Measurements from ENCODE around the gene FGF4.

The FGF4 gene

GRCh38 chr11:69775163-69775755 lies at the start of gene FGF4:
FGF4 (minus strand) TSS chr11:69775341; CDS start chr11:69775084, 257 bp downstream.
- DNase-seq = no peak

DNA sequence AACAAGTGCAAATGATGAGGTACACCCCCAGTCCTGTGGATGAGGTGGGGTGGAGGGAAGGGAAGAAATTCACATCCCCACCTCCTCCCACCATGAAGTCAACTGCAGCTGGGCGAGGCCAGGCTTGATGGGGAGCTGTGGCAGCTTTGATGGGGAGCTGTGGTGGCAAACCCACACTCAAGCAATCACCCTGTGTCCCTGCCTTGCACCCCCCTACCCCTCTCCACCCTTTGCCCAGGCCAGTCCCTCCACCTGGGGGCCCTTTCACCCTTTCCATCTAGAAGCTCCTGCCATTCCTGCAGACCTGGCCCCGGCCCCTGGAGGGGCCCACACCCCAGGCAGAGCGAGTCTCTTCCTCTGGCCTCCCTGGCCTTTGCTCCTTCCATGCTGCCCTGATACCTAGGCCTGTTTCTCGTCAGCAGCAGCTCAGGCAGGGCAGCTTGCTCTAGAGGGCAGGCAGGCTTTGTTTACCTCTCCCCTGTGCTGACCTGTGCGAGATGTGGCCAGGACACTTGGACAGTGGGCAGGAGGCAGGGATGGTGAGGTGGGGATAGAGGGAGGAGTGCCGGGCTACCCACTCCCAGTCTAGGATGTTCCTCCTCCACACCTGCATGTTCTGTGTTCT lies 48.6 kb upstream of the FGF4 start:
- no peak for DNase-seq

DNA sequence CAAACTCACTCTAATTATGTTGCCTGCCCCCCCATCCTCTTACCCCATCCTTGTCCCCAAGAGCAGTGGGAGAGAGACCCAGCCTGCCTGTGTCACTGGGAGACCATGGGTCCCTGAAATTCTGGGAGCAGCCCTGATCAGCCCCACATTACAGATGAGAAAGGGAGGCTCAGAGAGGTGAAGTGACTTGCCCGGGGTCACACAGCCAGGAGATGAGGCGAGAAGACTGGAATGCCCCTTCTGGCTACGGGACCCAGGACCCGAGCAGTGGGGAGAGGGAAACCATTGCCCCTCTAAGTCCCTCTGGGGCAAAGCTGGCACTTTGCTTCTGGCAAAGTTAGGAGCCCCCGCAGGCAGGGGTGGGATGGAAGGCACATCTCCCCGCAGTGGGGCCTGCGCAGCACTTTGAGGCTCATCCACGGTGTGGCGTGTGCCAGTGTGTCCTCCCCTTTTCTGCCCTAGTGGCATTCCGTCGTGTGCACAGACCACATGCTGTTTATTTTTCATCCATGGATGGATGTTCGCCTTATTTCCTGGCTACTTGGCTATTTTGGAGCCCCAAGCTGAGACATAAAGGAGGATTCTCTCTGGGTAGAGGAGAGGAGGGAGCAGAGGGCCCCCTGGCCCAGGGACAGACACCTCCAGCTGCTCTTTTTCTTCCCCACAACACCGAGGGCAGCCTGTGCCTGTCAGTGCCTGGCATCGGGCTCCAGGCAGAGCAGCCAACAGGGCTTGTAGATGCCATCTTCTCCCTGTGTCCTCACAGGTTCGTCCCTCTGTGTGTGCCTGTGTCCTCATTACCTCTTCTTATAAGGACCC lies 47.7 kb upstream of the FGF4 start:
- DNase-seq = no peak

DNA sequence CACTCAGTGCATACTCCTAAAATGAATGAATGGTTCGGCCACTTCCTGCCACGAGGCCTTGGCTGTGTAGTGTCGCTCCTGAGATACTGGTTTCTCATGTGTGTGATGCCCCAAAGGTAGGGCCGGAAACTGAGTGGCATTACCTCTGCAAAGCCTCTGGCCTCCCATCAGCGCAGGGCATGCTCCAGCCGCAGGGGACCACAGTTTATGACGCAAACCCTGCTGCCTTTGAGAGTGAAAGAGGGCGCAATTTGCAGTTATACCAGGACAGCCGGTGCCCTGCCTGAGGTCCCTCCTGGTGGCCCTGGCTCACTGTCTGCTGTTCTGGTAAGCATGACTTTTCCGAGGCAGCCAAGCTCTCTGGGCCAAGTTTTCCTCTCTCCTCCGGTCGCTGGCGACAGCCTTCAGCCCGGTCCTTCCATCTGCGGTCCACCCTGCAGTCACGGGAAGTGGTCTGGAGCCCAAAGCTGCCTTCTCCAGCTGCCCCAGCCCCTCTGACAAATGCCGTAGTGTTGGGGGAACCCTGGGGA lies 46.4 kb upstream of the FGF4 start:
- no peak for DNase-seq

DNA sequence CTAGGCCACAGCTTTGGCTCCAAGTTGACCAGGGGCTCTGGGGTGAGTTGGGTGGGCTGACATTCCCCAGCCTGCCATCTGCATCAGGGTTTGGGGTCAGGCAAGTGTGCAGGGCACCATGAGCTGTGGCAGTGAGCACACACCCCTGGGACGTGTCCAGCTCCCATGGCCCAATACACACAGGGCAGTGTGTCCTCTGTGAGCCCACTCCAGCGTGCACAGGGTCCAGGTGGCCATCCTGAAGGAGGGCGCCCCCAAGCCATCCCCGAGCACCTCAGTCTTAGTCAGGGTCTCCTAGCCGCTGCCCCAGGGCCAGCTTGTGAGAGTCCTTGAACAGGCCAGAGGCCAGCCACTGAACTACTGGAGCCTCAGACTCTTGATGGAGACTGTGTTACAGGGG lies 45.3 kb upstream of the FGF4 start:
- no peak for DNase-seq

- no peak for DNase-seq
Measured at GRCh38 chr11:69819541-69820070, 44.5 kb upstream of the FGF4 start.

DNA sequence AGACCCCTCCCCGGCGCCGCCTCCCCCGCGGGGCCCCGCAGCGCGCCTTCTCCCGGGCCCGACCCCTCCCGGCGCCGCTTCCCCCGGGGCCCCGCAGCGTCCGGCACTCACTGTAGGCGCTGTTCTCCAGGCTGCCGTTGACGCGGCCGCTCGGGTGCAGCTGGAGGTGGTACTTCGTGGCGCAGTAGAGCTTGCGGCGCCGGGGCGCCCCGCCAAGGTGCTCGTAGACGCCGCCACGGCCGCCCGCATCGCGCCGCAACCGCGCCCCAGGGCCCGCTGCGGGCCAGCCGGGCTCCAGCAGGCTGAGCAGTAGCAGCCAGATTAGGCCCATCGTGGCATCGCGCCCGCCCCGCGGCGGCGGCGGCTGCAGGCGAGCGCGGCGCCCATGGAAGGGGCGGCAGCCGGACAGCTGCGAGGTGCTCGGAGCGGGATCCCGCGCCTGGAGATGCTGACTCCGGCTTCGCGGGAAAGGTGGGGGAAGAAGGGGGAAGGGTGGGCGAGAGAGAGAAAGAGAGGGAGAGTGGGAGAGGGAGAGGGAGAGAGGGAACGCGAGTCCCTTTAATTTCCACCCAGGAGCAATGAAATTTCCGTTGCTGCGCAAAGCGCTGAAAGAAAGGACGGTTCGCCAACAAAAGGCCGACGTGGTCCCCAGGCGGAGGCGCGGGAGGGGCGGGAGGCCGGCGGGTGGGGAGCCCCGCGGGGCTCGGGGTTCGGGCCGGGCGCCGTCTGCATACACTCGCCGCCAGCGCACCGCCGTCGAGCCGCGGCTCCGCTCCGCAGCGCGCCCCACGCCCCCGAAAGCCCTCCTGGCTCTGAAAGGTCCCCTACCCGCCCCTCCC lies 43.7 kb upstream of the FGF4 start, which contains the start of gene FGF3:
TSS of gene FGF3 (minus strand) at position 814 of the 839 bp plus-strand sequence. CDS start at position 331, 483 bp downstream.
- DNase-seq = no peak

DNA sequence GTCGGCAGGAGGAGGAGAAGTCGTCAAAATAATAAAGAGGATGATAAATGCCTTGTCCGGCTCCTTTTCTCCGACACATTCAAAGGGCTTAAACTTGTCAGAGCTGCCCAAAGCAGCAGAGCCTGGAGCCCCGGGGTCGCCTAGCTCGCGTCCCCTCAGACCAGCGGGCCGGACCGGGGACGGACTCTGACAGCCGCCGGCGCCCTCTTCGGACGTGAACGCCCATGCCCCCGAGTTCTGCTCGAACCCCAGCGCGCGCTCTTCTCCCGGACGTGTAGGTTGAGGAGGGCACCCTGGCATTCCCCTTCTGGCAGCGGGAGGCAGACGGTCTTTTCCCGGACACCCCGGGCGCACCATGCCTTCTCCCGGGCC lies 43.1 kb upstream of the FGF4 start:
- no peak for DNase-seq

DNA sequence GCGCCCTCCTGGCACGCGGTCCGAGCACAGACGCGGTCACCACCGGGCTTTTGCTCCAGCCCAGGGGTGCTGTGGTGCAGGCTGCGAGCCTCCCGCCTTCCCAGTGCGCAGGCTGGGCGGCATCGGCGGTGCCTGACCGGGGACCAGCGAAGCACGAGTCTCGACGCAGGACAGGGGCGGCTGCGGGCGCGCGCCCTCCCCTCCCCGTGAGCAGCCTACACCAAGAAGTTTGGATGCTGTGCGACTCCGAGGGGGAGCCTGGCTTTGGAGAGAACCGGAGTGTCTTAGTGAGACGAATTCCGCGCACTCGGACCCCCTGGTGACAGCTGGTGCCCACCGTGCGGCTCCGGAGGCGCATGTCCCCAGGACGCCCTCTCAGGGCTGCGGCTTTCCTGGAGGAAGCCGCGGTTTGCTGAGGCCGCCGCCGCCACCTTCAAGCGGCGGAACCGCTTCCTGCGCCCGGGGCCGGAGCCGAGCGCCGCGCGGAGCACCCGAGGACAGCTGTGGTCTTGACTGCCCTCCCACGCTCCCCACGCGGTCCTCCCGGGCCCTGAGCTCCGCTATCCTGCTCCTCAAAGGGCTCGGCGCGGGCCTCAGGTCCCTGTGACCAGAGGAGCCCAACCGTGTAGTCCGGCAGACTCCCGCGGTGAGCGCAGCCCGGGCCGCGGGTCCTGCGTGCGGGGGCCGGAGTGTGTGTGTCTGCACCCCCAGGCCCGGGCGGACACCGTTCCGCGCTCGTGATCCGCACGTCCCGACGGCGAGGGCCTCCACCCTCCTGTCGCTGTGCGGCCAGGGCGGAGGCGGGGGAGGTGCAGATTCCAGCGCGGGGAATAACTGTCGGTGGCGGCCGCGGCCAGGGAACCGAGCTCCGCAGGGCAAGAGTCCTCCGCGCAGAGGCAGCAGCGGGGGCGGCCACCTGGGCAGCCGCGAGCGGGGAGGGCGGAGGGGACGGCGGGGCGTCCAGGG lies 42.4 kb upstream of the FGF4 start:
- DNase-seq = no peak

DNA sequence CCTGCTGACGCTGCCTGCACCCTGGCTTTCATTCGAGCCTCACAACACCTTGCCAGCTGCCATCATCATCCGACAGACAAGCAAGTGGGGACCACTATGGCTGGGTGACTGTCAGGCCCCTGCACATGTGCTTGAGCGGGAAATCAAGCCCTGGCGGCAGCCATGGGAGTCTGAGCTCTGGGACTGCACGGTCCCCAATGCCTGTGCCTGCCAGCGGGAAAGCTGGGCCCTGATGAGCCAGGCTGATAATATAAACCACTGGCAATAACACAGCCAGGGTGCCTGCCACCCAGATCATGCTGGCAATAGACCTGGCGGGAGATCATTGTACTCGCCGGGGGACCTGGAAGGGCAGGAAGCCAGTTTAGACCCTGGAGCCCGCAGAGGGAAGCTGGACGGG lies 41.5 kb upstream of the FGF4 start:
- DNase-seq = no peak

DNA sequence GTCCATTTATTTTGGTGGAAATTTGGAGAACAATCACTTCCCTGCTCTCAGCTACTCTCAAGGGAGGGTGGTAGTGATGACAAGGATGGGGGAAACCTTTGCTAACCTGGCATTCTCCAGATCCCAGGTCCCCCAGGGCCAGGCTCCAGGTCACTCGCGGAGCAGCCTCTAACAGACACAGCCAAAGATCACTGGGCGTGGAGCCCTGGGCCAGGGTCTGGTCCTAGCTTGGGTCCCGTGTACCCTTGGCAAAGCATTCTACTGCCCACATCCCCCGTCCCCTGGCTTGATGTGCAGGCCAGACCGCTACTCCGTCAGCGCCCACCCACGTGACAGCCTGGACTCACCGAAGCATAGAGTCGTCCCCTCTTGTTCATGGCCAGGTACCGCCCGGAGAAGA lies 40.8 kb upstream of the FGF4 start:
- DNase-seq = no peak

- DNase-seq = no peak
Measured at GRCh38 chr11:69814902-69815301, 39.8 kb upstream of the FGF4 start.

GRCh38 chr11:69814411-69814810 lies 39.3 kb upstream of the FGF4 start:
- DNase-seq = no peak

DNA sequence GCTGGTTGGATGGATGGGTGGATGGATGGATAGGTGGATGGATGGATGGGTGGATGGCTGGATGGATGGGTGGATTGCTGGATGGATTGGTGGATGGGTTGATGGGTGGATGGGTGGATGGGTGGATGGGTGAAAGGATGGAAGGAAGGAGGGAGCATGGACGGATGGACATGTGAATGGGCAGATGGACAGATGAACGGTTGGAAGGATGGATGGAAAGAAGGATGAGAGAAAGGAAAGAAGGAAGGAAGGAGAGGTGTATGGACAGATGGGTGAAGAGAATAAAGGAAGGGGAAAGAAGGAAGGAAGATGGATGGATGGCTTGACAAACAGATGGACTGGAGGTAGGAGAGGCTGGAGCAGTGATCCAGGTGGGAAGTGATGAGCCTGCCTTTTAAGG lies 38.7 kb upstream of the FGF4 start:
- no peak for DNase-seq

DNA sequence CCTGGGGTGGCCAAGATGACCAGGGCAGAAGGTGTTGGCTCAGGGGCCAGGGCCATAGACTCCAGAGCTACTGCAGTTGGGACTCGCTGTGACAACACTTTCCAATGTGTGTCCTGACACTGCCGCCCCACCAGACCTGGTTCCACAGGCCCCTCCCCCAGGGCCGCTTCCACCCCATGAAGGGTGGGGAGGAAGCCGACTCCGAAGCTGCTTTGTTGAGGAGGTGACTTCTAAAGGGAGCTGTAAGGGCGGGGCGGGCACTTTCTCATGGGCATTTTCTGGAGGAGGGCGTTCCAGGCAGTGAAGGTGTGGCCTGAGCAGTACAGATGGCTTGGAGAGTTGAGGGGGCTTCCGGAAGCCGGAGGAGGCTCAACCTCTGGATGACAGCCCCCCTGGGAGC lies 37.8 kb upstream of the FGF4 start:
- DNase-seq = no peak

- no peak for DNase-seq
Measured at GRCh38 chr11:69812256-69812655, 37.1 kb upstream of the FGF4 start.

GRCh38 chr11:69811431-69811830 lies 36.3 kb upstream of the FGF4 start:
- no peak for DNase-seq

DNA sequence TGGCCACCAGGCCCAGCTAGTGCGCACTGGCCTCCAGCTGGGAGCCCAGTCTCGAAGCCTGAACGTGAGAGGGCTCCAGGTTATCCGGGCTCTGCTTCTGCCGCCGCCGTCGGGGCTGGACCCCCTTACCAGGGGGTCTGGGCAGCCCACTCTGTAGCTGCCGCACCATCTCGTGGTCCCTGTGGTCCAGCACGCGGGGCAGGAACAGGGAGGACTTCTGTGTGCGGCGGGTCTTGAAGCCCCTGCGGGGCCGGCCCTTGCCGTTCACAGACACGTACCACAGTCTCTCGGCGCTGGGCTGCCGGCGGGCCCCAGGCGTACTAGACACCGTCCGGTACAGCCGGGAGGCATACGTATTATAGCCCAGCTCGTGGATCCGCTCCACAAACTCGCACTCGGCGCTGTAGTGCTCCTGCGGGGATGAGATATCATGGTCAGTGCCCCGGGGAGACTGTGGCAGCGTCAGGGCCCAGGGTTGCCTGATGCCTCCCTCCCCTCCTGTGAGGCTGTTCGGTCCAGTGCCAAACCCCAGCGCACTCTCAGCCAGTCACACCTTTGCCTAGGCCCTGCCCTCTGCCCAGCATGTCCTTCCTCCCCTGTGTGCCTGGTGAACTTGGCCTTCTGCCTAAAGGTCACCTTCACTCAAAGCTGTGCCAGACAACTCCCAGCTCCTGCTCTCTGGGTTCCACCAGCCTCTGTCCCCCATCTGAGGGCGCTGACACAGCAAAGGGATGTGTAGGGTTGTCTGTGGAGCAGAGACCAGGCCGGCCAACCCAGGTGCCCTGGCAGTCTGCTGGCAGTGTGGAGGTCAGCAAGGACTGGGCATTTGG lies 35.4 kb upstream of the FGF4 start:
- no peak for DNase-seq

- no peak for DNase-seq
Measured at GRCh38 chr11:69808667-69809086, 33.5 kb upstream of the FGF4 start.

GRCh38 chr11:69807106-69807815 lies 32.1 kb upstream of the FGF4 start:
- DNase-seq = no peak

Data from activated T-cell treated with anti-CD3 and anti-CD28 coated beads, Interleukin-2, amount 50 U/mL, for 1 hour (primary cell).